Endothelial cell of coronary artery (primary cell): ENCODE data around the gene HERC6. TPM values are rescaled to one million over a fixed set of nuclear protein-coding genes. Genes with fewer than 3 reads are reported as not detected.

ENCODE experiments used
- total RNA-seq: library from RNA; depleted of rRNA; stranded (reverse); fragments of >200 nt; gene quantifications from 2 replicates; pipeline ENCODE4 v1.2.3, GENCODE V29; 2014

HERC6 gene
- 2.9 and 3.1 TPM in 2 replicates for total RNA-seq

GRCh38 chr4:88378691-88379559 lies at the start of gene HERC6:
Gene HERC6, plus strand, starts transcription at chr4:88378852. Its CDS starts 70 bp downstream, at chr4:88378922.

GRCh38 chr4:88456670-88457306 lies 78.1 kb downstream of the HERC6 start, which contains the start of gene HERC5:
Gene HERC5, plus strand, starts transcription at chr4:88457119. Its CDS starts 151 bp downstream, at chr4:88457270.

Other genes with a start within 250 kb of the HERC6 start
- gene ABCG2, start 220.2 kb upstream of the HERC6 start, total RNA-seq: 1.7 and 14.0 TPM in 2 replicates
- 8.2 and 9.1 TPM in 2 replicates for gene PPM1K, start 94.3 kb upstream of the HERC6 start, total RNA-seq
- 0.28 and 0.63 TPM in 2 replicates for gene HERC5, start 78.3 kb downstream of the HERC6 start, total RNA-seq
- gene PYURF, start 144.9 kb downstream of the HERC6 start, total RNA-seq: 97.8 and 103 TPM in 2 replicates
- gene HERC3, start 213.6 kb downstream of the HERC6 start, total RNA-seq: 8.7 and 17.8 TPM in 2 replicates